ENCODE results near the gene CD82. TPM values are rescaled to one million over a fixed set of nuclear protein-coding genes. Genes with fewer than 3 reads are reported as not detected.

CD82 gene
- total and polyA plus RNA-seq, 2 of the 8 experiments (the other 6 are each of a cell fraction or from before 2014, with no cell fraction given), result 7.9 to 10.3 TPM

DNA sequence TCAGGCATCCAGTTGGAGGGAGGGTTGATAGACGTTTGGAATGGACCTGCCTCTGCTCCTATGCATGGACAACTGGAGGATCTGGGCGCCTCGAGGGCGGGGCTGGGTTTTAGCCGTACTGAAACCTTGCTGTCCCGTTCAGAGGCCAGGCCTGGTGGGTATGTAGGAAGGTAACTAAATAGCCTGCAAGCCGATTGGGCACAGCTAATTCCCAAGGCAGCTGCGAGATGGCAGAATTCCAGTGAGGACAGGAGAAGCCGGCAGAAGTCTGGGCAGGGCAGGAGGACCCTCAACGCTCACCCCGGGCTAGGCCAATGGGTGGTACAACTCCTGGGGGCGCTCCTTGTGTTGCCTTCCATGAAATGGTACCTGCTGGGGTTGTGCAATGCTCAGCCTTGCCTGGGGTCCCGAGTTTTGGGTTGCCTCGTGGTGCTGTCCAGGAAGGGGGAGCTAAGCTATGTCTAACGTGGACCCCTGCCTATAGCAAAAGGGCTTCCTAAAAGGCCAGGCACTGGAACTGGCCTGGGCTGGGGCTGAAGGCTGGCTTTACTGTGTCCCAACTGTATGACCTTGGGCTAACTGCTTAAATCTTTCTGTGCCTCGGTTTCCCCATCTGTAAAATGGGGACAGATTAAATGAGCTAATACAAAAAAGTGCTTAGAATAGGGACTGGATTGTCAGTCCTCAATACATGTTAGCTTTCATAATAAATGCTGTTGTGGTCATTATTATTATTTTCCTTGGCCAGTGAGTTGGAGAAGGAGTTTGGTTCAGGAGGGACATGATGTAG, 30.1 kb upstream of the CD82 start (continued):
- TF ChIP-seq SRF (IDR thresholded peaks at IDR 0.05; ENCODE audit: low read depth, low read length), result no peak
- no peak for TF ChIP-seq HDAC2 (IDR thresholded peaks at IDR 0.05; ENCODE audit: borderline replicate concordance in 1 of 2, low read depth in 2 of 2, low read length in 2 of 2)
